MV-4-11 (cell line): Measurements from ENCODE around the gene MTHFSD.

Experiments
- DNase-seq: peaks from one replicate; lab custom pipeline; 2025; lab: John Stamatoyannopoulos, UW

MTHFSD gene

GRCh38 chr16:86500708-86501510 lies 54.1 kb downstream of the MTHFSD start:
- no peak for DNase-seq

DNA sequence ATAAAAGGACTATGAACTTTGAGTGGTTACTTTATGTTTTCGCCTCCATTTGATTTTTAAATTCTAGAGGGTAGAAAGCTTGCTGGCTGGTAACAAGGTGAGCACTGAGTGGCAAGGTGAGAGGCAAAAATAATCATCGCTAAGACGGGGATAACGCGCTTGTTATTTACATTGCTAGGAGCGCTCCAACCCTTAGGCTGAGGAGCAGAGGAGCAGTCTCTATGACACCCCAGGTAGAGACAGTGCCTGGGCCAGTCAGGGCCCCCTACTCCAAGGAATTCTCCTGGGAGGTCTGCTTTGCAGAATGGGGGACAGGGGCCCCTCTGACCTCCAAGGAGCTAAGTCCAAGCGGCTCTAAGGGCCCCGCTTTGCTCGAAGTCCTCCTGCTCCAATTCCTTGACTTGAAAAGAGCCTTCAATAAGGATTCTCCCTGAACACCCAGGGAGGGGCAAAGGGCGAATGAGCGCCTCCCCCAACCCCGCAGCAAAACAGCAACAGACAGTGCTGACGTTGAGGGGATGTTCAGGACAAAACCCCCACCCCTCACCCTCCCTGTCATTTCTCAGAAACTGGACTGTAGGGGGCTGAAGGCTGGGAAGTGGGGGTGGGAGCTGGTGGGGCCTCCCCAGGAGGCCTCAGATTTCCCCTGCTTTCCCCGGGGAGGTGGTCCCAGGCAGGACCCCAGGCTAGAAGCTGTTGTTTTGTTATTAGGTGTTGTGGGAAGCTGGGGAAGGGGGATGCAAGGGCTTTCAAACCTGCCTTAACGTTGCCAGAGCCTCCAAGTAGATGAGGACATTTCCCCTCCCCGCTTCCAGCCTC lies 54.9 kb downstream of the MTHFSD start:
- DNase-seq: no peak

DNA sequence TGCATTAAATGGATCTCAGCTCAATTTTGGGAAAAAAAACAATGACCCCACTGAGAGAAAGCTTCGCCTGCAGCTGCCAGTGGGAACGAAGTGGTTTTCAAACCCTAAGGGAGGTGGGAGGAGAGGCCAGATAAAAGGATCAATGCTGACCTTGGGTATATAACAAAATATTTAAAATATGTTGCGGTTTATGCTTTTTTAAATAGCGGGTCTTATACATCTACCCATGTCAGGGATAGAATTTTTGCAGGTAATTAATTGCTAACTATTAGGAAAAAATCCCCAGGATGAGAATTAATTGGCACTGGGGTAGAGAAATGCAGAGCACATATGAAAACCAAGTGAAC lies 55.6 kb downstream of the MTHFSD start:
- no peak for DNase-seq

DNA sequence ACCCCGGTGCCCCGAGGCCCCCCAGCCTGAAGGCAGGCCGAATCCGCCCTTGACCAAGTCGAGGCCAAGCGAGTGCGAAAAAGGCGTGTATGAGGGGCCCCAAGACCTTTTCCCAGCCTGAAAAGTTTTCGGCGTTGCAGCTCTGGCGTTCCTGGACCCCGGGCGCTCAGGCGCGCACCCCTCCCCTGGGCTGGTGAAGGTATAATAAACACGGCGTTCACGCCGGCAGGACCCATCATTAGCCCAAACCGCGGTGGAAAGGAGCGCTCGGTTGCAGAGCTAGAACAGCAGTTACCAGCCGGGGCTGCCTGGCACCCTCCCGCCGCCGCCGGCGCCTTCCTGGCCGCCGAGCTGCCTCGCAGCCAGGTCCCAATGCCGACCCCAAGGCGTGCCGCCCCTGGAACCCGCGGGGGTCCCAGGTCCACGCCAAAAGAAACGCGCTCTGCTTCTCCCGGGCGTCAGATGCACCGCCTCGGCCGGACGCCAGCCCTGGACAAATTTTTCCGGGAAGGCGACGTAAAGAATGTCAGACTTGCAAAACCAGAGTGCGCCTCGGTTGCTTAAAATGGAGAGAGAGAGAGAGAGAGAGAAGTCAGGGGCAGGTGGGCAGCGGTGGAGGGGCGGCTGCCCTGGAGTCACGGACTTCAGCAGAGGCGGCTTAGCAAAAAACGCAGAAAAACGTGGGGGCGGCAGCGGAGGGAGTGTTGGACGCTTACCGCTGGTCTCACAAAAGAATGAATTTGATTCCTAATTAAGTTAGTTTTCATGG lies 56.2 kb downstream of the MTHFSD start:
- no peak for DNase-seq

DNA sequence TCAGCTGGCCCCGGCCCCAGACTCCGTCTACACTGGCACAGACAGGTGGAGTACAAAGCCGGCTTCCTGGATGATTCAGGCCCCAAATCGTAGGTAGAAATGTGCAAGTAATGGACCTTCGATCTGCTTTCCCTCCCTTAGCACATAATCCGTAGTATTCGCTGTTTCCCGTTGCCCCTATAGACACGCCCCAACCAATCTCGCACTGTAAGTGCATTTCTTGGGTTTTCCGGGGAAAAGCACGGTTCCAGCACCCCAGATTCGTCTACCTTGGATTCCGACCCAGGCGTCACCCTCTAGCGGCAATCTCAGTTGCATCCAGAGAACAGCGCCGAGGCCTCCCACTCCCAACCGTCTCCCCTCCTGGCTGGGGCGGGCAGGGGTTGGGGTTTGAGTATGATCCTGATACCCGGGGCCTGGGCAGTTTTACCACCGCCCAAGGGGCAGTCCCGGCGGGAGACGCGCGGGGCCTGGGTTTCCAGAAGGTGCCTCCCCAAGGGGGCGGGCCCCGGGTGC lies 56.8 kb downstream of the MTHFSD start:
- DNase-seq: no peak

GRCh38 chr16:86497551-86498021 lies 57.4 kb downstream of the MTHFSD start:
- no peak for DNase-seq

GRCh38 chr16:86496929-86497461 lies 58.0 kb downstream of the MTHFSD start:
- no peak for DNase-seq

GRCh38 chr16:86496262-86496928 lies 58.6 kb downstream of the MTHFSD start:
- no peak for DNase-seq

DNA sequence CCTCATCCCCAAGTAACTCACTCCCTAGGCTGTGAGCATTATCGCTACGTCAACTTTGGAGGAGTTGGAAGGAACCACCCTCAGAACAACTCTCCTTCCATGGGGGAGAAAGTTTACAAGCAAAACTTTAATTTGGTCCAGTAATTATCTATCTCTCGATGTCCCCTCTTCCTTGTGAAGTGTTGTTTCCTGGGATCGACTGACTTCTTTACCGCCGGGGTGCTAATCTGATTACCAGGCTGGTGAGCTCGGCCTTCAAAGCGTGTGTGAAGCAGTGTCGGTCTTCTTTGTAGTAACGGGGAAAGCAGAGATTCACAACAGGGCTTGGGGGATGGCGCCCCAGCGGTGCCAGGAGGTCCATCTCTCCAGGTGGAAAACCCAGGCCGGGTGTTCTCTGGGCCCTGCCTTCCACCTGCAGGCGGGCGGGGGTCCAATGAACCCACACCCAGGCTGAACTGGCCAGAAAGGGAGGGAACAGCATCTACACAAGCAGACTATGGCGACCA lies 59.2 kb downstream of the MTHFSD start:
- DNase-seq: no peak

DNA sequence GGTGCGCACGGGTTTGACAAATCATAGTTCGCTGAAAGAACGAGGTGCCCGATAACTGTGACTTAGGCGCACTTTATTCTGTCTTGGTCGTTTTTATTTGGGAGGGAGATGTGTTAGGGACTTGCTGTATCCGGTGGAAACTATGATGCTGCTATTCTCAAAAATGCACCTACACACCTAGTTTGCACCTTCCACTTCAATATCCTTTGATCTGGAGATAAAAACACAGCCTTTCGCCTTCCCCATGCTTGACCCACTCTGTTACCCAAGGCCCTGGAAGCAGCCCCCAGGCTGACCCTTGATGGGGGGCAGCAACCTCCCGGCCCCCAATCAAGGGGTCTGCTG lies 59.7 kb downstream of the MTHFSD start:
- no peak for DNase-seq

DNA sequence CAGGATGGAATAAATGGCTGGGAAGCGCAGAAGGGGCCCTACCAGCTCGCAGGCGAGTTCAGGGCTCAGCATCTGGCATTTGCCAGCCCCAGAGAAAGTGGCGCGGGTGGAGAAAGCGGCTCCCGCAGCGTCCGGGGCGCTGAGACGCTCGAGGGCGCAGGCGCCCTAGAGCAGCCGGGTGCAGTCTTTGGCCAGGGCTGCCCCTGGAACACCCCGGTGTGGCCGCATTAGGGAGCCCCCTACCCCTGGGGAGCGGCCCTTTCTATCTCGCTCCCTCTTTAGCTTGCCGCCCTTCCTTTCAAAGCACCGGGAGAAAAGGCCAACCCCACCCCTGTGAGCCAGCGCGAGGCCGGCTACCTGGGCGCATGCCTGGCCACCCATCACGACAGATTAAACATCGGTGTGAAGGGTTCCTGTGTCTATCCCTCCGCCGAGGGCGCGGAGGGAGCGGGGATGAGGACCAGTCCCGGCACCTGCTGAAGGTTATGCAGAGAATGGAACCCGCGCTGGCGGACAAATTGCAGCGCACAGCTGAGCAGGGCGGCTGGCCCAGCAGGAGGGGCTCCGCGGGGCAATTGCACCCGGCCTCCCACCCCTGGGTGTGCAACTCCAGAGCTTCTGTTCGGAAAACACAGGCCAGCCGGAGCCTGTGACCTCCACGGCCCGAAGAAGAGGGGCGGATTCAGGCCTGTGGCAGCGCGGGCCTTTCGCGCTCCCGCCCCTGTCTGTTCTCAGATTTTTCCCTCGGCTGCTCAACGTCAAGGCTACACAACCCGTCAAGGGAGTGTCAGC lies 60.3 kb downstream of the MTHFSD start:
- no peak for DNase-seq

DNA sequence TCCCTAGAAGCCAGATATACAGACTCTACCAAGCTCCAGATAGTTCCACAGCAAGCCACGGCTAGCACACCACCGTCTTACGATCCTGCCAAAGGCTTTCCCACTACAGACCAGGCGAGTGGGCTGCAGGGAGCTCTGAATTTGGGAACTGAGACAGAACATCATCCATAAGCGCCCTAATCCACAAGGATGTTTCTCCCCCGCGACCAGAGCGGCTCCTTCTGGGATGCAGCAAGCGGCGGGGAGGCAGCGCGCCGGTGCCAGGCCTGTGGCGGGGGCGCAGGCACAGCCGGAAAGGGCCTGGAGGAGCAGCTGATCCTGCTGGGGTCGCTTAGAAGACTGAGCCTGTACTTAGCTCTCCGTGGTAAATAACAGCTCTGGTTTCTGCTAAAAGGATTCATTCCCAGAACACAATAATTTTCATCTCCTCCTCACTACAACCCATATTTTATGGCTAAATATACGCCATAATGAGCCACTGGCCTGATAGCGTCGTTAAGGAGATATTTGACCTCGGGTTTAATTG lies 60.9 kb downstream of the MTHFSD start:
- DNase-seq: no peak

- no peak for DNase-seq
These were observed 61.9 kb downstream of the MTHFSD start for GRCh38 chr16:86492961-86493629.

- no peak for DNase-seq
These were observed 62.6 kb downstream of the MTHFSD start for GRCh38 chr16:86492267-86492960.

- DNase-seq: no peak
These were observed 63.4 kb downstream of the MTHFSD start for GRCh38 chr16:86491640-86492023.

GRCh38 chr16:86490859-86491639 lies 64.0 kb downstream of the MTHFSD start:
- no peak for DNase-seq

GRCh38 chr16:86485746-86486145 lies 69.3 kb downstream of the MTHFSD start:
- no peak for DNase-seq

GRCh38 chr16:86484240-86484639 lies 70.8 kb downstream of the MTHFSD start:
- DNase-seq: no peak
